Breast epithelium (tissue), 3 donors: ENCODE measurements around the gene PROCR.

ENCODE experiments used
- POLR2A ChIP-seq: fragments of 450-650 bp; IDR thresholded peaks from one replicate; pipeline ENCODE4 v1.6.1; 2016; ENCODE audit warnings: antibody characterized with exemption, mild to moderate bottlenecking, moderate library complexity
- POLR2AphosphoS5 ChIP-seq, 3 donors: sonication (generic); formaldehyde crosslinking; IDR thresholded peaks; one replicate each; pipeline ENCODE4 v1.6.1; 2017; ENCODE audit warnings: antibody characterized with exemption in 3 of 3
- TF ChIP-seq, protein P1 (sequence below), 3 donors: fragments of 450-650 bp; IDR thresholded peaks; one replicate each; pipeline ENCODE4 v1.5.1; 2016 to 2017; ENCODE audit warnings: antibody characterized with exemption in 3 of 3, mild to moderate bottlenecking in 3 of 3, moderate library complexity in 3 of 3

DNA sequence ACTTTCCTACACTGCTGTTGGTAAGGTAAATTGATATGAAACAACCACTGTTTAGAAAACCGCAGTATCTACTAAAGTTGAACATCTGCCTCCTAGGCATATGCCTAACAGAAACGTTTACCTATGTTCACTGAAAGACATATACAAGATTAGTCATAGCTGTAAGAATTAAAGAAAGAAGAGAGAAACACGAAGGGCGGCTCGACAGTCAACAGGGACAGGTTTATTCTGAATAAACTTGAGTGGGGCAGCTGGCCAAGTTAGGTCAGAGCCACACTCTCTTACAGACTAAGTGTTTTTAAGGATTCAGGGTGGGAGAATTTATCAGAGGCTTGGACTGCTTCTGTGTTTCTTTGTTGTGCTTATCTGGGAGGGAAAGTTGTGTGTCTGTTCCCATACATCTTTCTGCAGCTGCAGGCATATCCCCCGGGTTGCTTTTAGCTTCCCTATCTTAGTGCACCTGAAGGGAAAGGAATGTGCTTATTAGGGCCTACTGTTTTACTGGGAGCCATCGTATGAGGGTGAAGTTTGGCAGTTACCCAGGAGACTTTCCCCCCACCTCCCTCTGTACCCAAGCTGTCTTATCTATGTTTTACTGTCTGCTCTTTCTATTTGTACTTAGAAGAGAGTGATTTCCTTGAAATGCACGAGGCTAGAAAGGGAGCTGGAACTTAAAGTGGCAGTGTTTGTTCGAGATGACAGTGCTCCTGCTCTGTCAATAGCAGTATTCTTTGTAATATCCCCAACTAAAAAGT lies 20.4 kb downstream of the PROCR start:
- TF ChIP-seq, protein P1, sequence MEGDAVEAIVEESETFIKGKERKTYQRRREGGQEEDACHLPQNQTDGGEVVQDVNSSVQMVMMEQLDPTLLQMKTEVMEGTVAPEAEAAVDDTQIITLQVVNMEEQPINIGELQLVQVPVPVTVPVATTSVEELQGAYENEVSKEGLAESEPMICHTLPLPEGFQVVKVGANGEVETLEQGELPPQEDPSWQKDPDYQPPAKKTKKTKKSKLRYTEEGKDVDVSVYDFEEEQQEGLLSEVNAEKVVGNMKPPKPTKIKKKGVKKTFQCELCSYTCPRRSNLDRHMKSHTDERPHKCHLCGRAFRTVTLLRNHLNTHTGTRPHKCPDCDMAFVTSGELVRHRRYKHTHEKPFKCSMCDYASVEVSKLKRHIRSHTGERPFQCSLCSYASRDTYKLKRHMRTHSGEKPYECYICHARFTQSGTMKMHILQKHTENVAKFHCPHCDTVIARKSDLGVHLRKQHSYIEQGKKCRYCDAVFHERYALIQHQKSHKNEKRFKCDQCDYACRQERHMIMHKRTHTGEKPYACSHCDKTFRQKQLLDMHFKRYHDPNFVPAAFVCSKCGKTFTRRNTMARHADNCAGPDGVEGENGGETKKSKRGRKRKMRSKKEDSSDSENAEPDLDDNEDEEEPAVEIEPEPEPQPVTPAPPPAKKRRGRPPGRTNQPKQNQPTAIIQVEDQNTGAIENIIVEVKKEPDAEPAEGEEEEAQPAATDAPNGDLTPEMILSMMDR (IDR thresholded peaks at IDR 0.05) = no peak
- TF ChIP-seq POLR2A (no peak), POLR2AphosphoS5 (IDR thresholded peaks at IDR 0.05) (no peak)
